AG09319 (cell line): Measurements from ENCODE around the gene MICALL2.

Experiments
- DNase-seq: peaks from one replicate; pipeline ENCODE4 v3.0.0-alpha.2; 2010; ENCODE audit warnings: low read depth; ENCODE audit errors: extremely low read depth
- TF ChIP-seq, protein P1 (sequence below): IDR thresholded peaks from 2 replicates; pipeline ENCODE4 v1.5.1; 2011; ENCODE audit warnings: low read depth, mild to moderate bottlenecking, inconsistent platforms, low read length, moderate library complexity

The MICALL2 gene

DNA sequence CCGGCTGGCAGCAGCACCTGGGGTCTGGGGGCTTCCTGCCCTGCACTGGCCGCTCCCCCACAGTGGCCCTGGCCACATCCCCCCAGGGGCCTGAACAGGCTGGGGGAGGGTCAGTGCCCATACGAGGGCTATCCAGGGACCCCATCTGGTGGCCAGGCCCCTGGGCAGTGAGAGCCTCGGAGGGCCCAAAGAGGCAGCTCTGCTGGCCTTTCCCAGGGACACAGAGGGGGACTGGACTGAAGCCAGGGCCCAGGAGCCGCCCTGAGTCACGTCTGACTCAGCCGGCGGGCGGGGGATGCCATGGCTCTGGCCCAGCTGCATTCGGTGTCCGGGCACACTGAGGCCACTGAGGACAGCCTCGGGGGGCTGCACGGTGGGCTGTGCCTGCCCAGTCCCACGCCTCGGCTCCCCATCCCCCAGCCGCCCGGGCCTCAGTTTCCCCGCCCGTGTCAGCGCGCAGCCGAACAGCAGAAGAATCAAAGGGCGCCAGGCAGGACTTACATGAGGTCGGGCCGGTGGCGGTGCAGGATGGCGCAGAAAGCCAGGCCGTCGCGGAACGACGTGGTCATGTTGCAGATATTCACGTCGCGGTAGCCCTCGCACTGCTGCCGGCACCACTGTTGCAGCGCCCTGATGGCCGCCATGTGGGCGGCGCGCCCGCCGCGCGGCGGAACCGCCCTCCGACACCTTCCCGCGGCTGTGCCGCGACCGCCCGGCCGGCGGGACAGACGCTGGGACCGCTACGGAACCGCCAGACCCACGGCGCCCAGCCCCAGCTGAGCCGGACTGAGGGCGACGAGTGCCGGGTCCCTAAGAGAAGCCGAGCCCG is at the start of gene MICALL2:
Gene MICALL2, minus strand, starts transcription at position 788 of the 829 bp plus-strand sequence. Its CDS starts 144 bp downstream, at position 644.
- DNase-seq: peak; percentile 59
- TF ChIP-seq, protein P1, sequence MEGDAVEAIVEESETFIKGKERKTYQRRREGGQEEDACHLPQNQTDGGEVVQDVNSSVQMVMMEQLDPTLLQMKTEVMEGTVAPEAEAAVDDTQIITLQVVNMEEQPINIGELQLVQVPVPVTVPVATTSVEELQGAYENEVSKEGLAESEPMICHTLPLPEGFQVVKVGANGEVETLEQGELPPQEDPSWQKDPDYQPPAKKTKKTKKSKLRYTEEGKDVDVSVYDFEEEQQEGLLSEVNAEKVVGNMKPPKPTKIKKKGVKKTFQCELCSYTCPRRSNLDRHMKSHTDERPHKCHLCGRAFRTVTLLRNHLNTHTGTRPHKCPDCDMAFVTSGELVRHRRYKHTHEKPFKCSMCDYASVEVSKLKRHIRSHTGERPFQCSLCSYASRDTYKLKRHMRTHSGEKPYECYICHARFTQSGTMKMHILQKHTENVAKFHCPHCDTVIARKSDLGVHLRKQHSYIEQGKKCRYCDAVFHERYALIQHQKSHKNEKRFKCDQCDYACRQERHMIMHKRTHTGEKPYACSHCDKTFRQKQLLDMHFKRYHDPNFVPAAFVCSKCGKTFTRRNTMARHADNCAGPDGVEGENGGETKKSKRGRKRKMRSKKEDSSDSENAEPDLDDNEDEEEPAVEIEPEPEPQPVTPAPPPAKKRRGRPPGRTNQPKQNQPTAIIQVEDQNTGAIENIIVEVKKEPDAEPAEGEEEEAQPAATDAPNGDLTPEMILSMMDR: no peak

- TF ChIP-seq, protein P1: no peak
- DNase-seq: no peak
These were observed 49.0 kb upstream of the MICALL2 start for GRCh38 chr7:1508277-1508758.

- TF ChIP-seq, protein P1: no peak
- DNase-seq: no peak
These were observed 46.7 kb upstream of the MICALL2 start for GRCh38 chr7:1505731-1506550.

GRCh38 chr7:1503816-1504775 is 44.8 kb upstream of the MICALL2 start, which contains the start of gene INTS1:
INTS1 (minus strand) TSS chr7:1504389; CDS start chr7:1503960, 429 bp downstream.
- DNase-seq: peak; percentile 64
- TF ChIP-seq, protein P1: peak; percentile 49

DNA sequence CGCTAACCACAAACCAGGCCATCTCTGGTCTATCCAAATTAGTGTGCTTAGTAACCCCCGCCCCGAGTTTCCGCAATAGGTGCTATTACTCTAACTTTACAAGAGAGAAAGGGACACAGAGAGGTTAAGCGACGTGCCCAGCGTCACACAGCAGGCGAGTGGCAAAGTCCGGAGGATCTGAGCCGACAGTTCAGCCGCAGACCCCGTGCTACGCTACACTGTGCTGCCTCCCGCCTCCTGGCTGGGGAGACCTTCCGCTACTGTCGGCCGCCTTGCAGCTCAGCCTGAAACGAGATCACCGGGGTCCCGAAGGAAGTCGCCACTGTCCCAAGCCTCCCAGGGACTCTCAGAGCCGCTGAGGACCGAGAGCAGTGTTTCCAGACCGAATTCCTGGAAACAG is 44.1 kb upstream of the MICALL2 start:
- TF ChIP-seq, protein P1: no peak
- DNase-seq: no peak

DNA sequence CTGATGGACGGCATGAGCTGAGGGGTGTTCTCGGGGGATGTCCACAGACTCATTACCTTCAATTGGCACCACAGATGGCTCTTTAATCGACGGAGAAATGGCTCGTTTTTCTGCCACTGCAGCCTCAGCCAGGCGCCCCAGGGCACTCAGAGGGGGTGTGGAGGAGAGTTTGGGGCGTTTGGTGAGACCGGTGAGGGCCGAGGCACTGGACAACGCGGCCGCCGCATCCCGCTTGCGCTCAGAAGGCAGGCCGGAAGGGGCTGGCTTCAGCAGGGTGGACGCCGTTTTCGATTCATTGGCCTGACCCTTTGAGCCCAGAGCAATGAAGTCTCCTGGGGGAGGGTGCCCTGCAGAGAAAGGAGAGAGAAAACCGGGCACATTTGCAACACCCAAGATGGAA is 43.6 kb upstream of the MICALL2 start:
- TF ChIP-seq, protein P1: no peak
- no peak for DNase-seq
